ENCODE measurements around the gene SIX2. TPM values are rescaled to one million over a fixed set of nuclear protein-coding genes. Genes with fewer than 3 reads are reported as not detected.
A peak's percentile ranks its signal among the peaks of the same experiment; 100 is the strongest.

Gene SIX2
- polyA plus RNA-seq, 1 experiment = 0.36 TPM

DNA sequence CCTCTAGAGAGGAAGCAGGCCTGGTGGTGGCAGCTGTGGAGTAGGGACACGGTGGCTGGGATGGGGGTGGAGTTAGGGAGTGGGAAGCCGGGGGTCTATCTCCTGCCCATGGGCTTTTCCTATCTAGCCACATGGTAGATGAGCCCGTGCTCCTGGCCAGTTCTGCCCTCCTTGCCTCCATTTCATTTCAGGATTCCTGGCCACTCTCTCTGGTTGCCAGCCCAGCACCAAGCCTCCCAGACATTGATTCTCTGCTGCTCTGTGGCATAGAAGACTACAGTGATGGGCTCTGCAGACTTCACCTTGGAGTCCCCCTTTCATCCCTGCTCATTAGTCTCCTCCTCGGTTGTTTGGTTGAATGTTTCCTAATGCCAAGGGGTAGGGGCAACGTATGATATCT is 48.4 kb downstream of the SIX2 start:
- Histone ChIP-seq H3K27me3 (ENCODE audit: control insufficient read depth, insufficient read depth, low read length) (peaks cover 8% of the 10 kb centered on the region; the same call in 1 of the 2 replicates), H3K4me3 (ENCODE audit: low read depth, low read length) (no peak overlapping the region), H3K36me3 (ENCODE audit: control insufficient read depth, insufficient read depth, low read length) (no peaks in the 10 kb centered on the region)
- DNase-seq (ENCODE audit: low read depth) = no peak
- TF ChIP-seq CTCF (IDR thresholded peaks at IDR 0.05; ENCODE audit: insufficient read depth, low read depth, low read length) = no peak
- ChIA-PET POLR2A (no interaction called here), CTCF (interaction anchor here (3.3 kb wide), 1 partner anchor 481 kb away, joined by 14 read pairs; no protein-coding TSS in a partner anchor)

- H3K4me3 ChIP-seq (ENCODE audit: low read depth, low read length) = no peak overlapping the region
- TF ChIP-seq CTCF (IDR thresholded peaks at IDR 0.05; ENCODE audit: insufficient read depth, low read depth, low read length) = no peak
- CTCF ChIA-PET = interaction anchor here (1.0 to 6.5 kb wide), 4 partner anchors 13 to 568 kb away, joined by 4 to 94 read pairs (median 29); no protein-coding TSS in a partner anchor
- POLR2A ChIA-PET = interaction anchor here (0.6 kb wide), 1 partner anchor 10 kb away, joined by 3 read pairs; no protein-coding TSS in a partner anchor
- no peaks in the 10 kb centered on the region for H3K36me3 ChIP-seq (ENCODE audit: control insufficient read depth, insufficient read depth, low read length)
- peaks cover 13% of the 10 kb centered on the region for H3K27me3 ChIP-seq (ENCODE audit: control insufficient read depth, insufficient read depth, low read length)
- no peak for DNase-seq (ENCODE audit: low read depth)
These were observed 49.4 kb downstream of the SIX2 start for GRCh38 chr2:44959855-44960254.

GRCh38 chr2:44957656-44958327 is 51.5 kb downstream of the SIX2 start:
- Histone ChIP-seq H3K4me3 (ENCODE audit: low read depth, low read length) (no peak overlapping the region), H3K27me3 (ENCODE audit: control insufficient read depth, insufficient read depth, low read length) (peaks cover 27% of the 10 kb centered on the region), H3K36me3 (ENCODE audit: control insufficient read depth, insufficient read depth, low read length) (no peaks in the 10 kb centered on the region)
- POLR2A ChIA-PET = no interaction called here
- DNase-seq (ENCODE audit: low read depth) = no peak
- TF ChIP-seq CTCF (IDR thresholded peaks at IDR 0.05; ENCODE audit: insufficient read depth, low read depth, low read length) = no peak
- CTCF ChIA-PET = interaction anchor here (0.6 to 6.5 kb wide), 10 partner anchors 7 to 917 kb away, joined by 3 to 94 read pairs (median 4); no protein-coding TSS in a partner anchor

GRCh38 chr2:44956843-44957242 is 52.4 kb downstream of the SIX2 start:
- Histone ChIP-seq H3K36me3 (ENCODE audit: control insufficient read depth, insufficient read depth, low read length) (no peaks in the 10 kb centered on the region), H3K27me3 (ENCODE audit: control insufficient read depth, insufficient read depth, low read length) (peaks cover 33% of the 10 kb centered on the region), H3K4me3 (ENCODE audit: low read depth, low read length) (no peak overlapping the region)
- DNase-seq (ENCODE audit: low read depth) = no peak
- ChIA-PET CTCF (interaction anchor here (0.5 to 6.5 kb wide), 16 partner anchors 10 to 916 kb away, joined by 3 to 94 read pairs (median 4); no protein-coding TSS in a partner anchor), POLR2A (no interaction called here)
- TF ChIP-seq CTCF (IDR thresholded peaks at IDR 0.05; ENCODE audit: insufficient read depth, low read depth, low read length) = no peak

GRCh38 chr2:44955593-44956392 is 53.5 kb downstream of the SIX2 start:
- peak; percentile 92 for TF ChIP-seq CTCF (IDR thresholded peaks at IDR 0.05; ENCODE audit: insufficient read depth, low read depth, low read length)
- Histone ChIP-seq H3K27me3 (ENCODE audit: control insufficient read depth, insufficient read depth, low read length) (peaks cover 41% of the 10 kb centered on the region), H3K4me3 (ENCODE audit: low read depth, low read length) (no peak overlapping the region; the same call in 1 of the 2 replicates), H3K36me3 (ENCODE audit: control insufficient read depth, insufficient read depth, low read length) (no peaks in the 10 kb centered on the region)
- POLR2A ChIA-PET = no interaction called here
- CTCF ChIA-PET = interaction anchor here (0.6 to 6.5 kb wide), 24 partner anchors 8 to 915 kb away, joined by 3 to 94 read pairs (median 4); no protein-coding TSS in a partner anchor
- DNase-seq (ENCODE audit: low read depth) = no peak
